Measurements from ENCODE around the gene ELOA.

Gene ELOA

DNA sequence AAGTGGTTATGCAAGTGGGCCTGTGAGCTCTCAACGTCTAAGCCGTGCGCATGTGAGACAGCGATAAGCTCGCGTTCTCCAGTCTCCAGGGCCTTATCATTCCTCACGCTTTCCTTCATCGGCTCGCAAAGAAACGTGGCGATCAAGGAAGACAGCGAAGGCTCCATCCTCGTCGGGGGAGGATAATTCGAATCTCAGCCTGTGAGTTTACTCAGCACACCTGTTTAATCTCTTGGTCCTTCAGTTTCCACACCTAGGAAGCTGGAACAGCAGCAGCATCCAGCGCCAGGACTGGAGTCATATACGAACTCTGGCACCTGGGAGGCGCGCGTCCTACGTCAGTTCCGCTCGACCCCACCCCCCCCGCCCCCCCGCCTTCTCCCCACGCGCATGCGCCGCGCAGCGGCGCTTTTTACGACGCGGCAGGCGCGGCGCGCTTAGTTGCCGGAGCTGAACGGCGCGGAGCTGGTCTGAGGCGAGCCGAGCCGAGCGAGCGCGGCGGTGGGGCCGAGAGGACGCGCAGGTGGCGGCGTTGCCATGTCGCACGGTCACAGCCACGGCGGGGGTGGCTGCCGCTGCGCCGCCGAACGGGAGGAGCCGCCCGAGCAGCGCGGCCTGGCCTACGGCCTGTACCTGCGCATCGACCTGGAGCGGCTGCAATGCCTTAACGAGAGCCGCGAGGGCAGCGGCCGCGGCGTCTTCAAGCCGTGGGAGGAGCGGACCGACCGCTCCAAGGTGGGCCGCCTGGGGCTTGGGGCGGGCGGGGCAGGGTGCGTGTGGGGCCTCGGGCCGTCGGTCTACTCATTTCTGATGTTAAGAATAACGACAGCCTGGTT is 34.9 kb downstream of the ELOA start, which contains the start of gene PITHD1:
PITHD1 (plus strand) TSS at position 440 of the 836 bp plus-strand sequence; CDS start at position 538, 98 bp downstream.
- Histone ChIP-seq H3K36me3 (ENCODE audit: control insufficient read depth in 2 of 2, insufficient read depth in 1 of 2, low read length in 2 of 2) (peaks cover 21 to 32% of the 10 kb centered on the region in 2 experiments), H3K9me3 (ENCODE audit: control insufficient read depth, insufficient read depth, low read depth, low read length) (no peaks in the 10 kb centered on the region), H3K4me3 (ENCODE audit: low read depth, low read length) (peak within 1 kb of the TSS; percentile 95), H3K4me1 (ENCODE audit: control insufficient read depth, insufficient read depth, low read length) (peaks cover 7% of the 10 kb centered on the region; the same call in 1 of the 2 replicates), H3K27ac (ENCODE audit: extremely low read depth, low read depth, low read length) (peak within 1 kb of the TSS; percentile 80)
- POLR2A ChIA-PET: interaction anchor here (0.6 to 5.7 kb wide), 18 partner anchors 10 to 637 kb away, joined by 3 to 101 read pairs (median 5); partner anchors contain the start of genes ELOA, FUCA1, GALE and HMGCL
- CTCF ChIA-PET: interaction anchor here (0.6 to 0.9 kb wide), 3 partner anchors 33 to 138 kb away, joined by 3 read pairs; no protein-coding TSS in a partner anchor
- TF ChIP-seq HOXC10 (CRISPR knock-in tag; IDR thresholded peaks at IDR 0.05) (0 out of 2 replicates have a peak, but pooled peaks have one; percentile 75), GLI4 (tag by site-specific recombination; IDR thresholded peaks at IDR 0.05) (no peak), ZNF112 (tag by site-specific recombination; IDR thresholded peaks at IDR 0.05) (no peak), KLF16 (tag by site-specific recombination; IDR thresholded peaks at IDR 0.05) (no peak), ZNF660 (tag by site-specific recombination; IDR thresholded peaks at IDR 0.05) (peak; percentile 82), ZNF785 (tag by site-specific recombination; IDR thresholded peaks at IDR 0.05) (no peak), GLIS2 (tag by site-specific recombination; IDR thresholded peaks at IDR 0.05) (peak; percentile 16; the same call in 1 of the 2 replicates), ZNF561 (tag by site-specific recombination; IDR thresholded peaks at IDR 0.05; ENCODE audit: borderline replicate concordance) (0 out of 2 replicates have a peak, but pooled peaks have one; percentile 48), PRDM1 (tag by site-specific recombination; IDR thresholded peaks at IDR 0.05) (peak; percentile 15; the same call in 1 of the 2 replicates), KLF10 (tag by site-specific recombination; IDR thresholded peaks at IDR 0.05) (peak; percentile 55), ZFHX2 (tag by site-specific recombination; conservative IDR thresholded peaks at IDR 0.05) (peak; percentile 61), PATZ1 (tag by site-specific recombination; IDR thresholded peaks at IDR 0.05) (0 out of 2 replicates have a peak, but pooled peaks have one; percentile 40), ZNF341 (tag by site-specific recombination; IDR thresholded peaks at IDR 0.05; ENCODE audit: low read depth) (peak; percentile 42; the same call in 1 of the 2 replicates), ZNF555 (tag by site-specific recombination; conservative IDR thresholded peaks at IDR 0.05) (no peak), KLF9 (tag by site-specific recombination; IDR thresholded peaks at IDR 0.05; ENCODE audit: low read depth) (0 out of 2 replicates have a peak, but pooled peaks have one; percentile 8), SP2 (tag by site-specific recombination; IDR thresholded peaks at IDR 0.05) (no peak), ZBTB20 (tag by site-specific recombination; IDR thresholded peaks at IDR 0.05) (peak; percentile 70), ZNF626 (tag by site-specific recombination; IDR thresholded peaks at IDR 0.05) (no peak), ZNF16 (tag by site-specific recombination; IDR thresholded peaks at IDR 0.05; ENCODE audit: low read depth) (no peak), ZXDB (tag by site-specific recombination; IDR thresholded peaks at IDR 0.05) (peak; percentile 54; the same call in 1 of the 2 replicates), PRDM10 (tag by site-specific recombination; IDR thresholded peaks at IDR 0.05) (no peak), ZNF501 (tag by site-specific recombination; IDR thresholded peaks at IDR 0.05) (0 out of 2 replicates have a peak, but pooled peaks have one; percentile 39), ZNF335 (tag by site-specific recombination; conservative IDR thresholded peaks at IDR 0.05) (peak; percentile 74), INSM2 (tag by site-specific recombination; IDR thresholded peaks at IDR 0.05) (0 out of 2 replicates have a peak, but pooled peaks have one; percentile 27), ZNF19 (tag by site-specific recombination; IDR thresholded peaks at IDR 0.05; ENCODE audit: low read depth) (no peak), ZSCAN30 (tag by site-specific recombination; IDR thresholded peaks at IDR 0.05) (peak; percentile 46; the same call in 1 of the 2 replicates), KLF8 (tag by site-specific recombination; IDR thresholded peaks at IDR 0.05) (peak; percentile 54; the same call in 1 of the 2 replicates)
- TF ChIP-seq, protein P1, sequence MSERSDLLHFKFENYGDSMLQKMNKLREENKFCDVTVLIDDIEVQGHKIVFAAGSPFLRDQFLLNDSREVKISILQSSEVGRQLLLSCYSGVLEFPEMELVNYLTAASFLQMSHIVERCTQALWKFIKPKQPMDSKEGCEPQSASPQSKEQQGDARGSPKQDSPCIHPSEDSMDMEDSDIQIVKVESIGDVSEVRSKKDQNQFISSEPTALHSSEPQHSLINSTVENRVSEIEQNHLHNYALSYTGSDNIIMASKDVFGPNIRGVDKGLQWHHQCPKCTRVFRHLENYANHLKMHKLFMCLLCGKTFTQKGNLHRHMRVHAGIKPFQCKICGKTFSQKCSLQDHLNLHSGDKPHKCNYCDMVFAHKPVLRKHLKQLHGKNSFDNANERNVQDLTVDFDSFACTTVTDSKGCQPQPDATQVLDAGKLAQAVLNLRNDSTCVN (tag by site-specific recombination; optimal IDR thresholded peaks at IDR 0.05): peak; percentile 85
